H1 (cell line): ENCODE measurements around the gene GMFB. TPM values are rescaled to one million over a fixed set of nuclear protein-coding genes. Genes with fewer than 3 reads are reported as not detected.

Experiments
- CTCF ChIA-PET: fragments of 300-600 bp; sonication (Branson Sonifier 250); formaldehyde crosslinking; loops from one replicate; lab custom pipeline; 2021; ENCODE audit not compliant: partially characterized antibody; lab: Charles Lee
- POLR2A ChIA-PET: fragments of 300-600 bp; sonication (Branson Sonifier 250); formaldehyde crosslinking; loops from one replicate; lab custom pipeline; 2021; ENCODE audit warnings: inconsistent platforms; ENCODE audit not compliant: partially characterized antibody; lab: Charles Lee
- DNase-seq, 2 experiments: peaks; one replicate each; pipeline versions ENCODE4 v3.0.0 to v3.0.0-alpha.2; 2010 to 2022; ENCODE audit warnings: low spot score in 2 of 2, low read depth in 1 of 2, mixed read lengths in 1 of 2
- FAIRE-seq: peaks from 2 replicates; lab custom pipeline; 2011; peaks lifted over from hg19 to GRCh38; lab: Jason Lieb, UNC
- H2AFZ ChIP-seq: 2 replicates; pipeline ENCODE4 v1.8.1; 2012; ENCODE audit warnings: low read length, inconsistent platforms
- H2AK5ac ChIP-seq: 2 replicates; pipeline ENCODE4 v1.6.1; 2013; ENCODE audit warnings: low read depth, low read length
- H2BK120ac ChIP-seq: replicated peaks from 2 replicates; pipeline ENCODE3; 2013; ENCODE audit warnings: low read depth, low read length, inconsistent platforms
- H2BK12ac ChIP-seq: 2 replicates; pipeline ENCODE4 v1.6.1; 2013; ENCODE audit warnings: low read depth, low read length
- H2BK15ac ChIP-seq: 2 replicates; pipeline ENCODE4 v1.6.1; 2013; ENCODE audit warnings: low read length
- H2BK20ac ChIP-seq: 2 replicates; pipeline ENCODE4 v1.6.1; 2013; ENCODE audit warnings: low read length
- H2BK5ac ChIP-seq: 2 replicates; pipeline ENCODE4 v1.6.1; 2013; ENCODE audit warnings: low read depth, low read length
- H3K14ac ChIP-seq: 2 replicates; pipeline ENCODE4 v1.6.1; 2013; ENCODE audit warnings: inconsistent platforms; ENCODE audit not compliant: insufficient read length
- H3K18ac ChIP-seq: 2 replicates; pipeline ENCODE4 v1.6.1; 2013; ENCODE audit warnings: low read length; ENCODE audit errors: extremely low read depth
- H3K23ac ChIP-seq: 2 replicates; pipeline ENCODE4 v1.6.1; 2013; ENCODE audit warnings: inconsistent platforms; ENCODE audit not compliant: insufficient read length
- H3K23me2 ChIP-seq: 2 replicates; pipeline ENCODE4 v1.6.1; 2013; ENCODE audit warnings: low read depth, low read length
- H3K27ac ChIP-seq: 2 replicates; pipeline ENCODE4 v1.6.1; 2011; ENCODE audit warnings: low read depth, low read length, inconsistent platforms
- H3K27me3 ChIP-seq, 4 experiments: replicated peaks in 1 of 4; 1 replicate in 1 of 4; 2 replicates in 3 of 4; pipeline versions ENCODE4 v1.6.1 to v1.8.1; 2011 to 2013; ENCODE audit warnings: low read length in 3 of 4, mild to moderate bottlenecking in 3 of 4, inconsistent platforms in 2 of 4, mixed read lengths in 2 of 4, moderate library complexity in 1 of 4; ENCODE audit not compliant: control insufficient read depth in 3 of 4, insufficient read depth in 3 of 4; ENCODE audit errors: extremely low read depth in 1 of 4
- H3K36me3 ChIP-seq, 4 experiments: 2 replicates each; pipeline versions ENCODE4 v1.6.1 to v1.8.1; 2011 to 2013; ENCODE audit warnings: mild to moderate bottlenecking in 4 of 4, low read length in 3 of 4, moderate library complexity in 2 of 4, control low read depth in 1 of 4, inconsistent platforms in 1 of 4; ENCODE audit not compliant: insufficient read depth in 4 of 4, control insufficient read depth in 2 of 4
- H3K4ac ChIP-seq: replicated peaks from 2 replicates; pipeline ENCODE3; 2013; ENCODE audit warnings: low read length, low read depth, mixed read lengths, inconsistent platforms; ENCODE audit not compliant: insufficient read length
- H3K4me1 ChIP-seq, 4 experiments: replicated peaks in 1 of 4; 1 replicate in 1 of 4; 2 replicates in 3 of 4; pipeline versions ENCODE4 v1.6.1 to v1.8.1; 2011 to 2013; ENCODE audit warnings: low read length in 3 of 4, inconsistent platforms in 2 of 4, mixed read lengths in 1 of 4; ENCODE audit not compliant: insufficient read depth in 4 of 4, control insufficient read depth in 3 of 4
- H3K4me2 ChIP-seq, 2 experiments: 2 replicates each; pipeline versions ENCODE4 v1.6.1 to v1.8.1; 2011 to 2013; ENCODE audit warnings: low read depth in 2 of 2, low read length in 2 of 2, control low read depth in 1 of 2, inconsistent platforms in 1 of 2, mild to moderate bottlenecking in 1 of 2; ENCODE audit not compliant: insufficient read depth in 1 of 2
- H3K4me3 ChIP-seq, 4 experiments: fragments of 200-600, 300-600 bp in 1 of 4; sonication (generic), shearing (Covaris generic), sonication (Bioruptor Twin) in 1 of 4; 2 replicates each; pipeline versions ENCODE4 v1.5.1 to v1.8.1; 2011 to 2016; ENCODE audit warnings: low read length in 4 of 4, low read depth in 3 of 4, control low read depth in 2 of 4, inconsistent platforms in 2 of 4, mild to moderate bottlenecking in 2 of 4, mixed read lengths in 1 of 4, moderate library complexity in 1 of 4; ENCODE audit not compliant: insufficient read depth in 2 of 4; ENCODE audit errors: extremely low read depth in 1 of 4
- H3K56ac ChIP-seq: replicated peaks from 2 replicates; pipeline ENCODE3; 2013; ENCODE audit warnings: low read depth, mild to moderate bottlenecking, mixed read lengths, low read length, inconsistent platforms; ENCODE audit not compliant: insufficient read length
- H3K79me1 ChIP-seq: 2 replicates; pipeline ENCODE4 v1.6.1; 2013; ENCODE audit warnings: low read depth, low read length, control low read depth
- H3K79me2 ChIP-seq, 2 experiments: 2 replicates each; pipeline versions ENCODE4 v1.6.1 to v1.8.1; 2012 to 2013; ENCODE audit warnings: low read length in 2 of 2, mild to moderate bottlenecking in 2 of 2, inconsistent platforms in 1 of 2; ENCODE audit not compliant: insufficient read depth in 2 of 2, control insufficient read depth in 1 of 2
- H3K9ac ChIP-seq, 4 experiments: replicated peaks in 1 of 4; 1 replicate in 1 of 4; 2 replicates in 3 of 4; pipeline versions ENCODE4 v1.6.1 to v1.8.1; 2011 to 2013; ENCODE audit warnings: low read depth in 3 of 4, low read length in 3 of 4, control low read depth in 2 of 4, mild to moderate bottlenecking in 2 of 4, moderate library complexity in 2 of 4, inconsistent platforms in 1 of 4; ENCODE audit errors: extremely low read depth in 1 of 4
- H3K9me3 ChIP-seq, 2 experiments: 2 replicates each; pipeline versions ENCODE4 v1.6.1 to v1.8.1; 2012 to 2013; ENCODE audit warnings: mild to moderate bottlenecking in 2 of 2, moderate library complexity in 2 of 2, control low read depth in 1 of 2, inconsistent platforms in 1 of 2, low read depth in 1 of 2, low read length in 1 of 2, mixed read lengths in 1 of 2; ENCODE audit not compliant: insufficient read depth in 2 of 2
- H4K20me1 ChIP-seq, 2 experiments: replicated peaks in 1 of 2; 2 replicates each; pipeline versions ENCODE3 to v1.8.1; 2011 to 2013; ENCODE audit warnings: inconsistent platforms in 2 of 2, low read length in 2 of 2, mild to moderate bottlenecking in 1 of 2; ENCODE audit not compliant: insufficient read depth in 2 of 2, control insufficient read depth in 1 of 2
- H4K5ac ChIP-seq: 2 replicates; pipeline ENCODE4 v1.6.1; 2013; ENCODE audit warnings: low read length, low read depth, mixed read lengths, inconsistent platforms; ENCODE audit not compliant: insufficient read length
- H4K8ac ChIP-seq: 2 replicates; pipeline ENCODE4 v1.8.0; 2013; ENCODE audit warnings: mild to moderate bottlenecking, moderate library complexity, low read length, inconsistent platforms; ENCODE audit not compliant: insufficient read depth; ENCODE audit errors: extremely low read depth
- H4K91ac ChIP-seq: replicated peaks from 2 replicates; pipeline ENCODE3; 2013; ENCODE audit warnings: low read length, mixed read lengths, inconsistent platforms; ENCODE audit not compliant: insufficient read length
- CREB1 ChIP-seq: IDR thresholded peaks from 2 replicates; pipeline ENCODE4 v1.6.1; 2012; ENCODE audit warnings: inconsistent platforms
- WGBS, 2 experiments: shearing (Covaris generic) in 1 of 2; methylation state at CpG; one replicate each; pipeline versions ENCODE4 v1.1.6 to v1.1.7; 2013 to 2015; ENCODE audit warnings: low lambda C conversion rate in 2 of 2, mixed read lengths in 2 of 2, inconsistent platforms in 1 of 2, low coverage in 1 of 2, missing lambda C conversion rate in 1 of 2; ENCODE audit not compliant: insufficient replicate concordance in 2 of 2, insufficient coverage in 1 of 2, insufficient read length in 1 of 2; ENCODE audit errors: extremely low coverage in 1 of 2, missing lambda C conversion rate in 1 of 2; 5-methylcytosine and 5-hydroxymethylcytosine counted together
- polyA plus RNA-seq, 7 experiments: library from polyadenylated mRNA; depleted of rRNA in 3 of 7; stranded (reverse) in 5 of 7; unstranded in 2 of 7; fragments of >200 nt in 5 of 7; fragments of 200-250 nt in 2 of 7; gene quantifications; 1 replicate in 5 of 7; 2 replicates in 1 of 7; 4 replicates in 1 of 7; pipeline versions ENCODE4 v1.2.1 to v1.2.3, GENCODE V29; 2011 to 2013; ENCODE audit warnings: missing spikeins in 2 of 7, mixed read lengths in 2 of 7
- total RNA-seq: library from RNA; stranded (reverse); fragmentation: NEBNext Ultra II Directional; extraction: Animal tissue kit (Norgen Biotek cat#: 25700); gene quantifications from 2 replicates; pipeline ENCODE4 v1.2.1, GENCODE V29; 2021

GMFB gene
- total and polyA plus RNA-seq, 2 of the 8 experiments (the other 6 are each of a cell fraction or from before 2014, with no cell fraction given): 17.9 to 77.3 TPM

- H4K5ac ChIP-seq: no peak overlapping the region
- TF ChIP-seq CREB1: no peak
- TF ChIP-seq, all 59 proteins: peak for 0
- Histone ChIP-seq H4K91ac (no peak overlapping the region), H3K18ac (no peak overlapping the region), H3K4me3 (no peak overlapping the region), H2AK5ac (no peak overlapping the region), H3K79me1 (no peaks in the 10 kb centered on the region), H3K56ac (no peak overlapping the region), H3K27ac (no peak overlapping the region), H2BK120ac (no peak overlapping the region), H2AFZ (no peak overlapping the region), H3K79me2 (no peaks in the 10 kb centered on the region), H3K23ac (no peak overlapping the region), H3K14ac (no peak overlapping the region), H3K9ac (no peak overlapping the region), H2BK5ac (no peak overlapping the region), H3K4me1 (no peaks in the 10 kb centered on the region), H2BK15ac (no peak overlapping the region), H2BK12ac (no peak overlapping the region), H3K4ac (no peak overlapping the region), H4K20me1 (peaks cover 0 to 1% of the 10 kb centered on the region in 2 experiments), H4K8ac (no peak overlapping the region), H2BK20ac (no peak overlapping the region), H3K27me3 (no peaks in the 10 kb centered on the region), H3K9me3 (no peaks in the 10 kb centered on the region), H3K36me3 (peaks cover 0 to 16% (median 5%) of the 10 kb centered on the region in 4 experiments; a peak in 4 of 8 replicates), H3K23me2 (no peaks in the 10 kb centered on the region), H3K4me2 (no peak overlapping the region)
- WGBS, 2 experiments: 98% methylated on average over 3 of the region's 3 CpGs; no CpG with 5 or more reads in 1 of the 2 experiments
- DNase-seq (no peak), FAIRE-seq (no peak)
- CTCF ChIA-PET: no interaction called here
- POLR2A ChIA-PET: no interaction called here
Observed at GRCh38 chr14:54538055-54538454, 49.3 kb upstream of the GMFB start.
